ENCODE data around the gene ADAMTS12. TPM values are rescaled to one million over a fixed set of nuclear protein-coding genes. Genes with fewer than 3 reads are reported as not detected.

Gene ADAMTS12
- total and polyA plus RNA-seq, 2 experiments from 2014 or later, result 9.1 to 17.1 TPM

DNA sequence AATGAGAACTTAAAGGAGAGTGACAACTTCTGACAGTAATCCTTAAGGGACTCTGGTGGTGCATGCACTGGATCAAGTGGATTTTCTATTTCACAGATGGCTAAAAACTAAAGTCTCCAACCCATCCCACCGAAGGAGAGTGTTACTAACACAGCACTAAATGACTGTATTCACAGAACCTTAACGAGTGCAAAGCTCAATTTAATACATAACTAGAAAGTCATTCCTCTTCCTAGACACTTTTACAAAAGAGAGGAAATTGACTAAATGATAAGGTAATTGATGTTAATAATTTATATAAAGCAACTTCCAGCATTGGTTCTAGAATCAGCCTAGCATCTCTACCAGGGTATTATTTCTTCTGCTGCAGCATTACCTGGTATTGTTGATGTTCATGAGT, 189.8 kb downstream of the ADAMTS12 start (continued):
- TF ChIP-seq, protein P1, sequence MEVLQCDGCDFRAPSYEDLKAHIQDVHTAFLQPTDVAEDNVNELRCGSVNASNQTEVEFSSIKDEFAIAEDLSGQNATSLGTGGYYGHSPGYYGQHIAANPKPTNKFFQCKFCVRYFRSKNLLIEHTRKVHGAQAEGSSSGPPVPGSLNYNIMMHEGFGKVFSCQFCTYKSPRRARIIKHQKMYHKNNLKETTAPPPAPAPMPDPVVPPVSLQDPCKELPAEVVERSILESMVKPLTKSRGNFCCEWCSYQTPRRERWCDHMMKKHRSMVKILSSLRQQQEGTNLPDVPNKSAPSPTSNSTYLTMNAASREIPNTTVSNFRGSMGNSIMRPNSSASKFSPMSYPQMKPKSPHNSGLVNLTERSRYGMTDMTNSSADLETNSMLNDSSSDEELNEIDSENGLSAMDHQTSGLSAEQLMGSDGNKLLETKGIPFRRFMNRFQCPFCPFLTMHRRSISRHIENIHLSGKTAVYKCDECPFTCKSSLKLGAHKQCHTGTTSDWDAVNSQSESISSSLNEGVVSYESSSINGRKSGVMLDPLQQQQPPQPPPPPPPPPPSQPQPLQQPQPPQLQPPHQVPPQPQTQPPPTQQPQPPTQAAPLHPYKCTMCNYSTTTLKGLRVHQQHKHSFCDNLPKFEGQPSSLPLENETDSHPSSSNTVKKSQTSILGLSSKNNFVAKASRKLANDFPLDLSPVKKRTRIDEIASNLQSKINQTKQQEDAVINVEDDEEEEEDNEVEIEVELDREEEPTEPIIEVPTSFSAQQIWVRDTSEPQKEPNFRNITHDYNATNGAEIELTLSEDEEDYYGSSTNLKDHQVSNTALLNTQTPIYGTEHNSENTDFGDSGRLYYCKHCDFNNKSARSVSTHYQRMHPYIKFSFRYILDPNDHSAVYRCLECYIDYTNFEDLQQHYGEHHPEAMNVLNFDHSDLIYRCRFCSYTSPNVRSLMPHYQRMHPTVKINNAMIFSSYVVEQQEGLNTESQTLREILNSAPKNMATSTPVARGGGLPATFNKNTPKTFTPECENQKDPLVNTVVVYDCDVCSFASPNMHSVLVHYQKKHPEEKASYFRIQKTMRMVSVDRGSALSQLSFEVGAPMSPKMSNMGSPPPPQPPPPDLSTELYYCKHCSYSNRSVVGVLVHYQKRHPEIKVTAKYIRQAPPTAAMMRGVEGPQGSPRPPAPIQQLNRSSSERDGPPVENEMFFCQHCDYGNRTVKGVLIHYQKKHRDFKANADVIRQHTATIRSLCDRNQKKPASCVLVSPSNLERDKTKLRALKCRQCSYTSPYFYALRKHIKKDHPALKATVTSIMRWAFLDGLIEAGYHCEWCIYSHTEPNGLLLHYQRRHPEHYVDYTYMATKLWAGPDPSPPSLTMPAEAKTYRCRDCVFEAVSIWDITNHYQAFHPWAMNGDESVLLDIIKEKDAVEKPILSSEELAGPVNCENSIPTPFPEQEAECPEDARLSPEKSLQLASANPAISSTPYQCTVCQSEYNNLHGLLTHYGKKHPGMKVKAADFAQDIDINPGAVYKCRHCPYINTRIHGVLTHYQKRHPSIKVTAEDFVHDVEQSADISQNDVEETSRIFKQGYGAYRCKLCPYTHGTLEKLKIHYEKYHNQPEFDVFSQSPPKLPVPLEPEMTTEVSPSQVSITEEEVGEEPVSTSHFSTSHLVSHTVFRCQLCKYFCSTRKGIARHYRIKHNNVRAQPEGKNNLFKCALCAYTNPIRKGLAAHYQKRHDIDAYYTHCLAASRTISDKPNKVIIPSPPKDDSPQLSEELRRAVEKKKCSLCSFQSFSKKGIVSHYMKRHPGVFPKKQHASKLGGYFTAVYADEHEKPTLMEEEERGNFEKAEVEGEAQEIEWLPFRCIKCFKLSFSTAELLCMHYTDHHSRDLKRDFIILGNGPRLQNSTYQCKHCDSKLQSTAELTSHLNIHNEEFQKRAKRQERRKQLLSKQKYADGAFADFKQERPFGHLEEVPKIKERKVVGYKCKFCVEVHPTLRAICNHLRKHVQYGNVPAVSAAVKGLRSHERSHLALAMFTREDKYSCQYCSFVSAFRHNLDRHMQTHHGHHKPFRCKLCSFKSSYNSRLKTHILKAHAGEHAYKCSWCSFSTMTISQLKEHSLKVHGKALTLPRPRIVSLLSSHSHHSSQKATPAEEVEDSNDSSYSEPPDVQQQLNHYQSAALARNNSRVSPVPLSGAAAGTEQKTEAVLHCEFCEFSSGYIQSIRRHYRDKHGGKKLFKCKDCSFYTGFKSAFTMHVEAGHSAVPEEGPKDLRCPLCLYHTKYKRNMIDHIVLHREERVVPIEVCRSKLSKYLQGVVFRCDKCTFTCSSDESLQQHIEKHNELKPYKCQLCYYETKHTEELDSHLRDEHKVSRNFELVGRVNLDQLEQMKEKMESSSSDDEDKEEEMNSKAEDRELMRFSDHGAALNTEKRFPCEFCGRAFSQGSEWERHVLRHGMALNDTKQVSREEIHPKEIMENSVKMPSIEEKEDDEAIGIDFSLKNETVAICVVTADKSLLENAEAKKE (CRISPR knock-in tag; IDR thresholded peaks at IDR 0.05), result no peak
- no peak for TF ChIP-seq NANOG (IDR thresholded peaks at IDR 0.05; ENCODE audit: borderline replicate concordance)
- TF ChIP-seq, protein P2, sequence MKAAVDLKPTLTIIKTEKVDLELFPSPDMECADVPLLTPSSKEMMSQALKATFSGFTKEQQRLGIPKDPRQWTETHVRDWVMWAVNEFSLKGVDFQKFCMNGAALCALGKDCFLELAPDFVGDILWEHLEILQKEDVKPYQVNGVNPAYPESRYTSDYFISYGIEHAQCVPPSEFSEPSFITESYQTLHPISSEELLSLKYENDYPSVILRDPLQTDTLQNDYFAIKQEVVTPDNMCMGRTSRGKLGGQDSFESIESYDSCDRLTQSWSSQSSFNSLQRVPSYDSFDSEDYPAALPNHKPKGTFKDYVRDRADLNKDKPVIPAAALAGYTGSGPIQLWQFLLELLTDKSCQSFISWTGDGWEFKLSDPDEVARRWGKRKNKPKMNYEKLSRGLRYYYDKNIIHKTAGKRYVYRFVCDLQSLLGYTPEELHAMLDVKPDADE (IDR thresholded peaks at IDR 0.05), result no peak
- TF ChIP-seq EZH2phosphoT487 (IDR thresholded peaks at IDR 0.05; ENCODE audit: unreplicated experiment), result no peak

DNA sequence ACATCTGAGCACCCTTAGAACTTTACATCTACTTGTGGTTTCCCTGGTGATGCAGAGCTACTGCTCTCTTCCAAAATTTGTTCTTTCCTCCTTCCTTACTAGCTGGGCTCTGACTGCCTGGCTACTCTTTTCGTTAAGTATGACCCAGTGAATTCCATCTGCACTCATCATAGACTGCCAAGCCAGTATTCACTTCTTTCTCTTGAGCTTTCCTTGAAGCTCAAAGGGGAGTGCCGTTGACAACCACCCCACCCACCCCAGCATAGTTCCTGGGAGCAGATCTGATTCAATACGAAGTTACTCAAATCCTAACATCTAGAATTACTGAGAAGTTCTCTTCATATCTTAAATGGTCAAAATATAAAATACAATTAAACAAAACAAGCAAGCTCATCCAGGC, 190.5 kb downstream of the ADAMTS12 start:
- Mint-ChIP-seq H3K27me3 (ENCODE audit: insufficient read depth, low read depth, poor library complexity) (no peaks in the 10 kb centered on the region), H3K9me3 (no peaks in the 10 kb centered on the region), H3K27ac (no peak overlapping the region), H3K4me1 (peaks cover 7% of the 10 kb centered on the region; the same call in 2 of the 3 replicates), H3K36me3 (ENCODE audit: low read depth) (peaks cover 2% of the 10 kb centered on the region; the same call in 1 of the 3 replicates), H3K4me3 (no peak overlapping the region)
- TF ChIP-seq ZNF114 (CRISPR knock-in tag; IDR thresholded peaks at IDR 0.05) (no peak), EZH2phosphoT487 (IDR thresholded peaks at IDR 0.05; ENCODE audit: unreplicated experiment) (no peak)
- peaks cover 3% of the 10 kb centered on the region; the same call in 1 of the 2 replicates for H3K4me1 ChIP-seq (ENCODE audit: insufficient read depth)
- H3K27ac ChIP-seq (ENCODE audit: low read depth), result no peak overlapping the region
- no peak overlapping the region for H2AFZ ChIP-seq
- H3F3A ChIP-seq (replicated peaks; ENCODE audit: low read depth), result no peaks in the 10 kb centered on the region
- DNase-seq (ENCODE audit: low spot score) (no peak), ATAC-seq (no peak)
- no peaks in the 10 kb centered on the region for H3K79me2 ChIP-seq (replicated peaks; ENCODE audit: insufficient read depth)
- H3K4me2 ChIP-seq, result no peak overlapping the region
- H3K27me3 ChIP-seq (ENCODE audit: insufficient read depth), result no peaks in the 10 kb centered on the region
- H3K36me3 ChIP-seq (ENCODE audit: insufficient read depth), result no peaks in the 10 kb centered on the region
- H4K20me1 ChIP-seq (replicated peaks; ENCODE audit: insufficient read depth), result no peaks in the 10 kb centered on the region
- no peak overlapping the region for H3K4me3 ChIP-seq
- no peaks in the 10 kb centered on the region for H3K9me2 ChIP-seq (ENCODE audit: insufficient read depth)

Data from GM23338 (cell line).